T follicular helper cell (primary cell): Measurements from ENCODE around the gene COL27A1.

Experiments used
- DNase-seq: peaks from one replicate; pipeline ENCODE4 v3.0.0-alpha.2; 2020; ENCODE audit warnings: low read depth

COL27A1 gene

DNA sequence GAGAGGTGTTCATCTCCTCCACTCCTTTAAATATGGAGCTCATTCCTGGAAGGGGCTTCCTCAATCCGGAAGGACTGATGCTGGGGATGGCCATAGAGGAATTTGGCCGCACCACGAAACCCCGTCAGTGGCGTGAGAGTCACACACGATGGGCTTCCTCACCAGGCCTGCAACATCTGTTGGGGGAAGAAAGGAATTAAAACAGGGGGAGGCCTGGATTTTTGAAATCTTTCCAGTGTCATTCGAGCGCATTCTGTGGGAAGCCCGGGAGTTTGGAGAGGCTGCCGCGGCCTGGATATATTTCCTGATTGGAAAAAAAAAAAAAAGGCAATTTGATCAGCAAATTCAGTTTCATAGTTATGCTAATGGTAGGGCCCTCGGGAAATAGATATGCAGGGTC, 91.2 kb downstream of the COL27A1 start:
- DNase-seq: no peak

DNA sequence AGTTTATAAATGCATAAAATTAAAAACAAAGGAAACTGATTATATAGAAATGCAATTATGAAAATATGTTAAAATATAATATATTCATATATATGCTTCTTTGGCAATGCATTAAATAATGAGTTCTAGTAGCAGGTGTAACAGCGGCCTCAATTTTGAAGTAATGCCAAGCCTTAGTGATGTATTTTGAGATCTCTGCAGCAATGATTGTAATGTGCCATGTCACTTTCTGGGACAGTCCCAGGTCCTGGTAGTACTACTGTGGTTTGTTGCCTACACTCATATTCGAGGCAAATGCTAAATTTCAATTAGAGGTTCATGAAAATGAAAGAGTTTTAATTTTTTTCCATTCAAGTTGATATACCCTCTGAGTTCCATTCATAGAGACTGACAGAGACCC, 91.7 kb downstream of the COL27A1 start:
- DNase-seq: no peak

- no peak for DNase-seq
These were observed 92.2 kb downstream of the COL27A1 start for GRCh38 chr9:114247491-114247890.

DNA sequence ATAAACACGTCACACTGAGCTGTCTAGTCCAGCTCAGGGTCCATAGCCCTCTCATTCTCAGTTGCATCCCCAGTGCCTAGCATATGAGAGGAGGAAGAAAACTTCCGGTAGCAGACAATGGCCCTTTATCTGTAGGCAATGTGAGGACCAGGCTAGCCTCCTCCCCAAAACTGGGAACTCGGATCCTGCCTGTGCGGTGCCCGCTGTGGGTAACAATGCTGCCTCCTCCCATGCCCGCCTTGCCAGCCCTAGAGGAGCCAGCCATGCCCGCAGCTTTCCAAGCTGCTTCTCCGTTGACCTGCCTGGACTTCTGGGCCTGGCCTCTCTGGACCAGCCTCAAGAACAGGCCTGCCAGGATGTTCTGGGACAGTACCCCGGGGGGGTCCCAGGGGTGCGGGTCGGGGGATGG, 93.0 kb downstream of the COL27A1 start:
- no peak for DNase-seq

DNA sequence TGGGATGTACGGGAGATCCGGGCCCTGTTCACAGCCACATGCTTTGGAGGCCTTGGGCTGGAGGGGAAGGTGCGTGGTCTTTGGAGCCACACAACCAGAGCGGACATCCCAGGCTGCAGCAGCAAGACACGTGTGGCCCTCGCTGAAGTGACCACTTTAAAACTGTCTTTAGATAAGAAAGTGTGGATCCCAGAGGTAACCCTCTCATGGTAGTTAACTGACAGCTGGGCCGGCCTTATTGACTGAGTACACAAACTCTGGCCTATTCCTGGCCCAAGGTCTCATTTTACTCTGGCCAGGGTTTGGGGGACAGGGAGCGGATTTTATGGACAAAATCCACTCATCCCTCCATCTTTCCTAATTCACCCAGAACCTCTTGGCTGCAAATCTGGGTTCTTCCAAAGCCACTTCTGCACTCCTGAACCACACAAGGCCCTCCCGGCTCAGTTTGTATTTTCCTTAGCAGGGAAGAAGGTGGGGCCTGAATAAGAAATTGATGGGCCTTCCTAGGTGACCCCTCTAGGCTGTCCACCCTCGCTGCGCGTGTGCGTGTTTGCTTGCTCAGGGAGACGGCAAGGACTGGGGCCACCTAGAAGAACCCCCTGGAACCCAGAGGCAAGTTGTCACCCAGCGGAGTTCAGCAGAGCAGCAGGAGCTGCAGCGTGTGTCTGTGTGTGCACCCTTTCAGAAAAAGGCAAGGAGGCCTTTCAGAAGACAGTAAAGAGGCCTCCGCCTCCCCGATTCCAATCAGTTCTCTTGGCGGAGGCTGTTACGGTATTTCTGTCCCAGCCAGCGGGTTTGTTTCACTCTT, 94.3 kb downstream of the COL27A1 start:
- no peak for DNase-seq

DNA sequence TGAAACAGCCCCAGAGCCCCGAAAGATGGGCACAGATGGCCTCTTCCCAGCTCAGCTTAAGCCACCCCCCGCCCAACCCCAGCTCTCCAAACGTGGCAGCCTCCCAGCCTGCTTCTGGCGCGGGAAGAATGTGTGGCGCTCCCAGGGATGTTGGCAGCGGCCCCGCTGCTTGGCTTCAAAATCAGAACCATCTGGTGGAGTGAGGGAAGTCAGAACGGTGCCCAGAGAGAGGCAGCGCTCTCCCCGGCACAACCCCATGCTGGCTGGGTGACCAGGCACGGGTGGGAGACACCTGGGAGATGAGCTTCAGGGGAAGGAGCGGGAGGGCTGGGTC, 94.9 kb downstream of the COL27A1 start:
- DNase-seq: no peak

- no peak for DNase-seq
These were observed 95.3 kb downstream of the COL27A1 start for GRCh38 chr9:114250648-114251047.

- DNase-seq: no peak
These were observed 97.1 kb downstream of the COL27A1 start for GRCh38 chr9:114252394-114252793.

DNA sequence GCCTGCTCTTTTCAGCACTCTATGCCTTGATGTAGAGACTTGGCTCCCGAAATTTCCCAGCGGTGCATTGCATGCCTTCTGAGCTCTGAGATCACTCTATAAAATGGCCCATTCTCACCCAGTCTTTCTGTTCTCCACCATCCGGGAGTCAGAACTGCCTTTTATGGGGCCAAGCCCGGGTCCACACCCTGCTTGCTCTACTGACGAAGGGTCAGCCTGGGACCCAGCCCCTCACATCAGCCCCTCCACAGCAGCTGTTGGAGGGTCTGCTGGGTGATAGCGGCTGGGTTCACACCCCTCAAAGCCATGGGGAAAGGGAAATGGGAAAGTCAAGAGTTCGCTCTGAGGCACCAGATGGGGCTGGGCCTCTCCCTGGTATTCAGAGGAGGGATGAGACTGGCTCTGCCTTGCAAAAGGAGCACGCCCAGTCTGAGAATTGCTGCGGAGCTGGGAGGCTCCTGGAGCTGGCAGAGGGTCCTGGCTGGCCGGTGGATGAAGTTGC, 101.5 kb downstream of the COL27A1 start:
- no peak for DNase-seq

DNA sequence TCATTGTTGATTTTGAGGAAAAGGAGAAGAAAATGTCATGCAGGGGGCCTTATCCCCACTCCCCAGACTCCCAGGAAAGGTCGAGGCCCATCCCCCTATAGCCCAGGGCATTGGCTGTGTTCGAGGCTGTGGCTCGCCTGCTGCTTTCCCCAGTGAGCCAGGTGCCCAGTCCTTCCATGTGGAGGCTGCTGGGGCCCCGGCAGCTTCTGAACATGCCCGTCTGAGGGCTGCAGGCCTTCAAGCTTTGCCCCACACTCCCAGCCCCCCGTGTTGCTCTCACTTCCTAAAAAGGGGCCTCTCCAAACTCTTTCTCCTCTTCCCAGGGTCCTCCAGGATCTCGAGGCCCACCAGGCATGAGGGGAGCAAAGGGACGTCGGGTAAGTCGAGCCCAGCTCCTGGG, 102.9 kb downstream of the COL27A1 start:
- DNase-seq: no peak

GRCh38 chr9:114258866-114259797, 103.8 kb downstream of the COL27A1 start:
- DNase-seq: no peak

GRCh38 chr9:114259798-114260523, 104.6 kb downstream of the COL27A1 start:
- DNase-seq: no peak

DNA sequence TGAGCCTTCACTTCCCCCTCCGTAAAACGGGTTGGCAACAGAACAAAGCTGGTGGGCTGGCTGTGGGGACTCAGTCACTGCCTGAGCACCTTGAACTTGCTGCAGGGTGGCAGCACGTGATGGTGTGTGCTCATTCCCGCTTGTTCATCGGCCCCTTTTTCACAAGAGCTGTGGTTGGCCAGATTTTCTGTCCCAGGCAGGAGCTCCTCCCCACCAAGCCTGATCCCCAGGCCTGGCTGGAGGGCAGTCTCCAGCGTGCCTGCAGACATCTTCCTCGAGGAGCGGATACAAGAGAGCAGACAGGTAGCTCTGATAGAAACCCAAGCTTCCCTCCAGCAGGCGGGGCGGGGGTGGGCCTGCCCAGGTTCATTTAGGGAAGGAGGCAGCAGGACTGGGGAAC, 105.7 kb downstream of the COL27A1 start:
- no peak for DNase-seq

DNA sequence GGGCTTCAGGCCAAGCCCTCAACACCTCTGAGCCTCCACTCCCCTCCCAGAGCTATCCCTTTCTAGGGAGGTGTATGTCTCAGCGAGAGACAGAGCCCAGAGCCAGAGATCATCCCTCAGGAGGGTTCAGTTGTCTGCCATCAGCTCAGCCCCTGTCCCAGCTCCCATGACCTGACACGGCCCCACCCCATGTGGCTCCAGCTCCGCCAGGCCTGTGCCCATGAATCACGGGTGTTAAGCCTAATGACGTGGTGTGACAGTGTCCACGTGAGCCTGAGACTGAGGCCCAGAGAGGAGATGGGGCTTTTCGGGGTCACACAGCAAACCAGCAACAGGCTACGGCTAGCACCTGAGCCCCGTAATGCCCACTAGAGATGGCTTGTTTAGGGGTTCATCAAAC, 106.7 kb downstream of the COL27A1 start:
- no peak for DNase-seq

- DNase-seq: no peak
These were observed 108.6 kb downstream of the COL27A1 start for GRCh38 chr9:114263853-114264510.

DNA sequence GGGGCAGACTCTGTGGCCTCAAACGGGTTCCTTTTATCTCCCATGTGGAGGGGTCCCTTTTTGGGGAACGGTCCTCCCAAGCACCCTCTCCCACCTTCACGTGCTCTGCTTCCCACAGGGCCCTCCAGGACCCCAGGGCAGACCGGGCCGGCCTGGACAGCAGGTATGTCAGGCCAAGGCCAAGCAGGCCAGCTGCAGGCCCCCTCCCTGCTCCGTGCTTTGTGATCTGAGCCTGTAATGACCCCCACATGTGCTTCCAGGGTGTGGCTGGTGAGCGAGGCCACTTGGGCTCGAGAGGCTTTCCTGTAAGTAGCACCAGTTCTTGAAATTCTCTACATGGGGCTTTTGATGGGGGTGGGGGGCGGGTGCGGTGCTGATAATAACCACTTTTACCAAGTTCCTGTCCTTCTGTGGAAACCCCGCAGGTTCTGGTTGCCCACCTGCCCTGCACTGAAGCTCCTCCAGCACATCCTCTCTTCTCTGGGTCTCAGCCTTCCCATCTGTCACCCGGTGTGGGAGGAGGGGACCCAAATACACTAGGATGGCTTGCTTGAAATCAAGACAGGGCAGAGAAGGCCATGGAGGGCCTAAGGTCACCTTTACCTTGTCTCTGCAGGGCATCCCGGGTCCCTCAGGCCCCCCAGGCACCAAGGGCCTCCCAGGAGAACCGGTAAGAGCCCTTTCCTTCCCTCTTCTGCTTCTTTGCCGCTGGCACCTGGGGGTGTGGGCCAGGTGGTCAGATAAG, 109.6 kb downstream of the COL27A1 start:
- DNase-seq: no peak

- DNase-seq: no peak
These were observed 111.6 kb downstream of the COL27A1 start for GRCh38 chr9:114266969-114267368.

DNA sequence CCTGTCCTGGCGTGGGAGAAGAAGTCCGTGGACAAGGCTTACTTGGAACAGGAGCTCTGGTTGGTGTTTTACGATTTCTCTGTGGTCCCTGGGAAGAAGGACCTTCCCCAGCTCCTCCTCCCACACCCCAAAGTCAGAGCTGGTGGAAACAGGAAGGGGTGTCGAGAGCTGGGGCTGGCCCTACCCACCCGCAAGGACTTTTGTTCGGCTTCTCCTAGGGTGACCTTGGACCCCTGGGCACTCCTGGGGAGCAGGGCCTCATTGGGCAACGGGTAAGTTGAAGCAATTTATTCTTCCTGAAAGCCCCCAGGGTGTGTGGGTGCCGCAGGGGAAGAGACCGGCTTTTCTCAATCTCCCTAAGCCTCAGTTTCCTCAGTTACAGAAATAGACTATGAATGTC, 113.7 kb downstream of the COL27A1 start:
- DNase-seq: no peak

- no peak for DNase-seq
These were observed 115.0 kb downstream of the COL27A1 start for GRCh38 chr9:114270120-114270975.
